A549 (cell line): ENCODE measurements around the gene TEKT5. TPM values are rescaled to one million over a fixed set of nuclear protein-coding genes. Genes with fewer than 3 reads are reported as not detected.

Source experiments
- ATAC-seq, 2 experiments: fragments of 200-7000 bp in 1 of 2; fragments of >200 bp in 1 of 2; cut with Nextera tagmentation in 1 of 2; cut with Tn5 transposase in 1 of 2; 3 replicates each; pipeline versions ENCODE4 v1.8.0 to v1.9.1; 2018 to 2020; ENCODE audit warnings: mild to moderate bottlenecking in 1 of 2, moderate library complexity in 1 of 2
- CTCF ChIA-PET: fragments of 300-600 bp; sonication (Branson Sonifier 250); formaldehyde crosslinking; extraction: SDS; loops from one replicate; lab custom pipeline; 2021; ENCODE audit warnings: antibody characterized with exemption, inconsistent platforms; lab: Yijun Ruan, JAX
- POLR2A ChIA-PET: fragments of 350-600 bp; formaldehyde crosslinking; extraction: SDS; loops from one replicate; lab custom pipeline; 2021; ENCODE audit warnings: antibody characterized with exemption, inconsistent platforms; lab: Yijun Ruan, JAX
- DNase-seq, 2 experiments: peaks; one replicate each; pipeline versions ENCODE4 v3.0.0 to v3.0.0-alpha.2; 2011 to 2016; ENCODE audit warnings: low read depth in 1 of 2, low spot score in 1 of 2
- FAIRE-seq: peaks from 2 replicates; lab custom pipeline; 2011; peaks lifted over from hg19 to GRCh38; lab: Jason Lieb, UNC
- H3K27ac ChIP-seq, 2 experiments: fragments of >200 bp; sonication (Bioruptor Twin); formaldehyde crosslinking; 3 replicates each; pipeline ENCODE4 v1.5.1; 2016 to 2017
- H3K4me1 ChIP-seq: fragments of >200 bp; sonication (Bioruptor Twin); formaldehyde crosslinking; 3 replicates; pipeline ENCODE4 v1.6.1; 2016
- H3K4me2 ChIP-seq: fragments of >200 bp; sonication (Bioruptor Twin); formaldehyde crosslinking; 3 replicates; pipeline ENCODE4 v1.6.1; 2016
- H3K4me3 ChIP-seq: fragments of >200 bp; sonication (Bioruptor Twin); formaldehyde crosslinking; 3 replicates; pipeline ENCODE4 v1.5.1; 2016
- H3K9me3 ChIP-seq: fragments of >200 bp; sonication (Bioruptor Twin); formaldehyde crosslinking; 3 replicates; pipeline ENCODE4 v1.6.1; 2016
- EHMT2 ChIP-seq: fragments of 200-600 bp; sonication (generic); IDR thresholded peaks from 2 replicates; pipeline ENCODE4 v1.6.1; 2016; ENCODE audit warnings: antibody characterized with exemption, low read depth, mild to moderate bottlenecking, moderate library complexity
- ESRRA ChIP-seq: fragments of 150-350 bp; IDR thresholded peaks from 2 replicates; pipeline ENCODE4 v1.6.1; 2014; ENCODE audit warnings: mild to moderate bottlenecking, low read length, borderline replicate concordance
- HDAC2 ChIP-seq: fragments of 200-600 bp; sonication (generic); IDR thresholded peaks from 2 replicates; pipeline ENCODE4 v1.6.1; 2016
- JUNB ChIP-seq: fragments of >200 bp; sonication (Bioruptor Twin); formaldehyde crosslinking; IDR thresholded peaks from 2 replicates; pipeline ENCODE4 v1.6.1; 2016
- MYC ChIP-seq: IDR thresholded peaks from 2 replicates; pipeline ENCODE4 v1.6.1; 2012; ENCODE audit warnings: mild to moderate bottlenecking, inconsistent platforms, low read length, improper control_type of control experiment, borderline replicate concordance
- POLR2A ChIP-seq: IDR thresholded peaks from 2 replicates; pipeline ENCODE4 v1.6.1; 2012; ENCODE audit warnings: mild to moderate bottlenecking, low read length
- RARB ChIP-seq: fragments of 250-450 bp; sonication (Bioruptor Pico); IDR thresholded peaks from 2 replicates; pipeline ENCODE4 v1.8.0; 2021; ENCODE audit warnings: mild to moderate bottlenecking, moderate library complexity
- SMC3 ChIP-seq: fragments of >200 bp; sonication (Bioruptor Twin); formaldehyde crosslinking; IDR thresholded peaks from 3 replicates; pipeline ENCODE4 v1.6.1; 2018; ENCODE audit warnings: inconsistent platforms
- ZC3H11A ChIP-seq: fragments of 450-650 bp; IDR thresholded peaks from 2 replicates; pipeline ENCODE4 v1.6.1; 2014; ENCODE audit warnings: antibody characterized with exemption, mild to moderate bottlenecking
- ZFP36 ChIP-seq: fragments of 450-650 bp; IDR thresholded peaks from 2 replicates; pipeline ENCODE4 v1.6.1; 2014; ENCODE audit warnings: borderline replicate concordance; ENCODE audit not compliant: partially characterized antibody
- ZNF302 ChIP-seq: fragments of 250-450 bp; sonication (Bioruptor Pico); IDR thresholded peaks from 2 replicates; pipeline ENCODE4 v1.9.0; 2021; ENCODE audit warnings: inconsistent platforms, mild to moderate bottlenecking, moderate library complexity
- WGBS: methylation state at CpG from one replicate; pipeline ENCODE4 v1.1.6; 2017; ENCODE audit errors: missing lambda C conversion rate; 5-methylcytosine and 5-hydroxymethylcytosine counted together
- polyA plus RNA-seq, 4 experiments: library from polyadenylated mRNA; depleted of rRNA in 3 of 4; stranded (reverse); fragments of >200 nt; fragmentation: RNase III in 1 of 4; extraction: RNeasy Plus Mini Kit Qiagen cat#74134 plus additional on column Dnase treatment in 1 of 4; gene quantifications; 2 replicates in 3 of 4; 3 replicates in 1 of 4; pipeline ENCODE4 v1.2.3, GENCODE V29; 2011 to 2017
- TF ChIP-seq, protein P1 (sequence below): IDR thresholded peaks from 2 replicates; pipeline ENCODE4 v1.6.1; 2012
- TF ChIP-seq, protein P2 (sequence below): fragments of 200-600 bp; sonication (generic); IDR thresholded peaks from 2 replicates; pipeline ENCODE4 v1.6.1; 2016; ENCODE audit warnings: antibody characterized with exemption, mild to moderate bottlenecking, moderate library complexity
- TF ChIP-seq, protein P3 (sequence below): fragments of >200 bp; sonication (Bioruptor Twin); formaldehyde crosslinking; IDR thresholded peaks from 2 replicates; pipeline ENCODE4 v1.6.1; 2016

The TEKT5 gene
- polyA plus RNA-seq, 2 of the 4 experiments (the other 2 are of a cell fraction): 0.14 TPM; not detected in 1

DNA sequence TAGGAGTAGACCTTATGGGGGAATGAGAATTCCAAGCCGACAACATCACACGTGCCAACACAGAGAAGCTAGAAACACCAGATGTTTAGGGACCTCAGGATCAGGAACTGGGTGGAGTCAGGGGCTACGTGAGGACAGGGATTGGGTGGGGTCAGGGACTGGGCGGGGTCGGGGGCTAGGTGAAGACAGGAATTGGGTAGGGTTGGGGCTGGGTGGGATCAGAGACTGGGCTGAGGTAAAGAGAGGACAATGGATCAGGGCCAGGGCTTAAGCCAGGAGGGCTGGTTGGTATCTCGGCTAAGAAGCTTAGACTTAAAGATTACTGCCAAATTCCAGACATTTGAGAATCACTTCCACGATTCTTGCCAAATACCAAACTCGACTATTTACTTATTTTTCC lies 11.6 kb downstream of the TEKT5 start:
- 39% methylated on average over 8 of the region's 8 CpGs for WGBS
- ATAC-seq: no peak
- FAIRE-seq: no peak
- CTCF ChIA-PET: interaction anchor here (1.2 to 1.6 kb wide), 2 partner anchors 15 to 162 kb away, joined by 3 read pairs; no protein-coding TSS in a partner anchor
- POLR2A ChIA-PET: no interaction called here
- DNase-seq: no peak
- Histone ChIP-seq H3K4me1 (no peaks in the 10 kb centered on the region), H3K27ac (no peak overlapping the region), H3K4me2 (no peak overlapping the region), H3K9me3 (no peaks in the 10 kb centered on the region), H3K4me3 (no peak overlapping the region)
- TF ChIP-seq ZNF302 (CRISPR knock-in tag) (no peak), EHMT2 (no peak), POLR2A (no peak), ESRRA (no peak), RARB (CRISPR knock-in tag) (no peak)

DNA sequence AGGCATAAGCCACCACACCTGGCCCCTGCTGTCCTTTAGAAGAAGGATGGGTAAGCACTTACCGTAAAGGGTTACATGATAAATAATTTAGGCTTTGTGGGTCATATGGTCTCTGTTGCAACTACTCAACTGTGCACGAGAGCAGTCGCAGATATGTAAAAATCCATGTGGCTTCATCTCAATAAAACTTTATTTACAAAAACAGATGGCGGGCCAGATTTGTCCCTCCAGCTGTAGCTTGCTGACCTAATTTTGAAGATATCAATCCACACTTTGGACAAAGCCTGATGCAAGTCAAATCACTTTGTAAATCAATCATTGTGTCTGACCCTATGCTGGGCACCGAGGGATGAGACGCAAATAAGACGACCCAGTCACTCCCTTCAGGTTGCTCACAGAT lies 12.1 kb downstream of the TEKT5 start:
- TF ChIP-seq ZC3H11A: no peak
- TF ChIP-seq, protein P1, sequence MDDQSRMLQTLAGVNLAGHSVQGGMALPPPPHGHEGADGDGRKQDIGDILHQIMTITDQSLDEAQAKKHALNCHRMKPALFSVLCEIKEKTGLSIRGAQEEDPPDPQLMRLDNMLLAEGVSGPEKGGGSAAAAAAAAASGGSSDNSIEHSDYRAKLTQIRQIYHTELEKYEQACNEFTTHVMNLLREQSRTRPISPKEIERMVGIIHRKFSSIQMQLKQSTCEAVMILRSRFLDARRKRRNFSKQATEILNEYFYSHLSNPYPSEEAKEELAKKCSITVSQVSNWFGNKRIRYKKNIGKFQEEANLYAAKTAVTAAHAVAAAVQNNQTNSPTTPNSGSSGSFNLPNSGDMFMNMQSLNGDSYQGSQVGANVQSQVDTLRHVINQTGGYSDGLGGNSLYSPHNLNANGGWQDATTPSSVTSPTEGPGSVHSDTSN: no peak
- TF ChIP-seq, protein P2, sequence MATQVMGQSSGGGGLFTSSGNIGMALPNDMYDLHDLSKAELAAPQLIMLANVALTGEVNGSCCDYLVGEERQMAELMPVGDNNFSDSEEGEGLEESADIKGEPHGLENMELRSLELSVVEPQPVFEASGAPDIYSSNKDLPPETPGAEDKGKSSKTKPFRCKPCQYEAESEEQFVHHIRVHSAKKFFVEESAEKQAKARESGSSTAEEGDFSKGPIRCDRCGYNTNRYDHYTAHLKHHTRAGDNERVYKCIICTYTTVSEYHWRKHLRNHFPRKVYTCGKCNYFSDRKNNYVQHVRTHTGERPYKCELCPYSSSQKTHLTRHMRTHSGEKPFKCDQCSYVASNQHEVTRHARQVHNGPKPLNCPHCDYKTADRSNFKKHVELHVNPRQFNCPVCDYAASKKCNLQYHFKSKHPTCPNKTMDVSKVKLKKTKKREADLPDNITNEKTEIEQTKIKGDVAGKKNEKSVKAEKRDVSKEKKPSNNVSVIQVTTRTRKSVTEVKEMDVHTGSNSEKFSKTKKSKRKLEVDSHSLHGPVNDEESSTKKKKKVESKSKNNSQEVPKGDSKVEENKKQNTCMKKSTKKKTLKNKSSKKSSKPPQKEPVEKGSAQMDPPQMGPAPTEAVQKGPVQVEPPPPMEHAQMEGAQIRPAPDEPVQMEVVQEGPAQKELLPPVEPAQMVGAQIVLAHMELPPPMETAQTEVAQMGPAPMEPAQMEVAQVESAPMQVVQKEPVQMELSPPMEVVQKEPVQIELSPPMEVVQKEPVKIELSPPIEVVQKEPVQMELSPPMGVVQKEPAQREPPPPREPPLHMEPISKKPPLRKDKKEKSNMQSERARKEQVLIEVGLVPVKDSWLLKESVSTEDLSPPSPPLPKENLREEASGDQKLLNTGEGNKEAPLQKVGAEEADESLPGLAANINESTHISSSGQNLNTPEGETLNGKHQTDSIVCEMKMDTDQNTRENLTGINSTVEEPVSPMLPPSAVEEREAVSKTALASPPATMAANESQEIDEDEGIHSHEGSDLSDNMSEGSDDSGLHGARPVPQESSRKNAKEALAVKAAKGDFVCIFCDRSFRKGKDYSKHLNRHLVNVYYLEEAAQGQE: no peak
- WGBS: 69% methylated on average over 7 of the region's 7 CpGs
- no peaks in the 10 kb centered on the region for H3K4me1 ChIP-seq
- DNase-seq (no peak), ATAC-seq (no peak), FAIRE-seq (no peak)
- ChIA-PET POLR2A (no interaction called here), CTCF (interaction anchor here (1.2 to 1.6 kb wide), 2 partner anchors 15 to 161 kb away, joined by 3 read pairs; no protein-coding TSS in a partner anchor)
- no peak overlapping the region for H3K4me3 ChIP-seq
- H3K4me2 ChIP-seq: no peak overlapping the region
- H3K27ac ChIP-seq: no peak overlapping the region
- no peaks in the 10 kb centered on the region for H3K9me3 ChIP-seq

DNA sequence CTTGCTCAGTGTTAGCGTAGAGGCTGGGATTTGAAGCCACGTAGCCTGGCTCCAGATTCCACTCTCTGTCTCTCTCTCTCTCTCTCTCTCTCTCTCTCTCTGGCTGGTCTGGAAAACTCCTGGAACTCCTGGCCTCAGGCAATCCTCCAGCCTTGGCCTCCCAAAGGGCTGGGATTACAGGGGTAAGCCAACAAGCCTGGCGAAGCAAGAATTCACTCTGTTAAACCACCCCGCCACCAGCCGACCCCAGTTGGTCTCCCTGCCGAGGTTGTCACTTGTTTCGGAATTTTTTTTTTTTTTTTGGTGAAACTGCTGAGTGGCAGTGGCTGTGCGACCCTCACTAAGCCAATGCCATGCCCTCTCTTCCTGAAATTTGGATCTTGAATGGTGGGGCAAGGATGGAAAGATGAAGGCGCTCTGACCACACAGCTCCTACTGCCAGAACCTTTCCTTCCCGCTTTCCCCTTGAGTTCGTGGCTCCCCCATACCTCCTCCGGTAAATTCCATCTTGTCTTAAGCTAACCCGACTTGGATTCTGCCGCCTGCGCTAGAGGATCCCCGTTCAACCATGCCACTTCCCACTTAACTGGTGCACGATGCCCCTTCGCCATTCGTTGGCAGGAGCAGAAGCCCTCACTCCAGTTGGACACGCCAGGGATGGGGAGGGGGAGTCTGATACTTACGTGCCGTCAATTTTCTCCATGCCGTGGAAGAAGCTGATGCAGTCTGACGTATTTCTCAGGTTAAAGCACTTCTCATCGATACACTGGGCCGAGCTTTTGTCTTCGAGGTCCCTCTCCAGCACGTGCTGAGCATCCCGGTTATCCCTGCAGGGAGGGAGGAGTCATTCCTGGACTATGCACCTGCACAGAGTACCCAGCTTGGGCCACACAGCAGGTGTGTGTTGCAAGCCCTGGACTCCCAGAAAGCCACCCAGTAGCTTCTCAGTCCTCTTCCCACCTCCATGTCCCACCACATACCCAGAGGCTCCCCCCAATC lies 13.1 kb downstream of the TEKT5 start:
- ChIA-PET POLR2A (no interaction called here), CTCF (interaction anchor here (0.6 to 1.6 kb wide), 3 partner anchors 14 to 354 kb away, joined by 3 to 4 read pairs (median 3); no protein-coding TSS in a partner anchor)
- no peak for DNase-seq
- TF ChIP-seq JUNB (no peak), HDAC2 (no peak), EHMT2 (no peak), ZFP36 (no peak), MYC (no peak), SMC3 (no peak)
- TF ChIP-seq, protein P3, sequence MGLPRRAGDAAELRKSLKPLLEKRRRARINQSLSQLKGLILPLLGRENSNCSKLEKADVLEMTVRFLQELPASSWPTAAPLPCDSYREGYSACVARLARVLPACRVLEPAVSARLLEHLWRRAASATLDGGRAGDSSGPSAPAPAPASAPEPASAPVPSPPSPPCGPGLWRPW: no peak
- WGBS: 55% methylated on average over 29 of the region's 29 CpGs
- no peak for ATAC-seq
- no peak for FAIRE-seq
- Histone ChIP-seq H3K4me1 (no peaks in the 10 kb centered on the region), H3K4me3 (no peak overlapping the region), H3K4me2 (no peak overlapping the region), H3K9me3 (no peaks in the 10 kb centered on the region), H3K27ac (no peak overlapping the region)
